Hematopoietic multipotent progenitor cell (in vitro differentiated cells): ENCODE results near the gene IFI35. TPM values are rescaled to one million over a fixed set of nuclear protein-coding genes. Genes with fewer than 3 reads are reported as not detected.

Experiments used
- DNase-seq, 3 donors: peaks; one replicate each; pipeline ENCODE4 v3.0.0-alpha.2; 2011 to 2015; ENCODE audit warnings: low read depth in 2 of 3, low spot score in 2 of 3
- total RNA-seq: library from RNA; depleted of rRNA; stranded (reverse); fragments of >200 nt; gene quantifications from one replicate; pipeline ENCODE4 v1.2.3, GENCODE V29; 2012

Gene IFI35
- total RNA-seq, 1 donor: 47.9 TPM

GRCh38 chr17:43020789-43021740 is 14.5 kb downstream of the IFI35 start:
- peak in 2 of 3 donors; percentile 74 to 77 for DNase-seq

- DNase-seq: peak; percentile 40 to 65 (median 52)
Observed at GRCh38 chr17:43021741-43022512, 15.3 kb downstream of the IFI35 start, which contains the start of gene VAT1. Gene VAT1, minus strand, starts transcription at chr17:43022385. Its CDS starts 63 bp downstream, at chr17:43022322.

GRCh38 chr17:43024407-43025289 is 18.1 kb downstream of the IFI35 start, which contains the start of gene RND2:
Gene RND2, plus strand, starts transcription at chr17:43025231. Its CDS starts 117 bp downstream, at chr17:43025348.
- peak; percentile 55 to 97 (median 92) for DNase-seq

DNA sequence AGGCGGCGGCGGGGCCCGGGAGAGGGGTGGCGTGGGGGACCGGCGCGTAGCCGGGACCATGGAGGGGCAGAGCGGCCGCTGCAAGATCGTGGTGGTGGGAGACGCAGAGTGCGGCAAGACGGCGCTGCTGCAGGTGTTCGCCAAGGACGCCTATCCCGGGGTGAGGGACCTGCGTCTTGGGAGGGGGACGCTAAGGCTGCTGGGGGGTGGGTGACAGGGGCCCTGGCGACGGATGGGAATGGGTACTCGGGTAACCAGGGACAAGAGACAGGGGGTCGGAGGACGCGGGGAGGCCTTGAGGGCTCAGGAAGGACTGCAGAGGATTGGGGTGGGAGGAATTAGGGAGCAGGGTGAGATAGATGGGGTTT is 18.7 kb downstream of the IFI35 start:
- peak in 1 of 3 donors; percentile 23 for DNase-seq

DNA sequence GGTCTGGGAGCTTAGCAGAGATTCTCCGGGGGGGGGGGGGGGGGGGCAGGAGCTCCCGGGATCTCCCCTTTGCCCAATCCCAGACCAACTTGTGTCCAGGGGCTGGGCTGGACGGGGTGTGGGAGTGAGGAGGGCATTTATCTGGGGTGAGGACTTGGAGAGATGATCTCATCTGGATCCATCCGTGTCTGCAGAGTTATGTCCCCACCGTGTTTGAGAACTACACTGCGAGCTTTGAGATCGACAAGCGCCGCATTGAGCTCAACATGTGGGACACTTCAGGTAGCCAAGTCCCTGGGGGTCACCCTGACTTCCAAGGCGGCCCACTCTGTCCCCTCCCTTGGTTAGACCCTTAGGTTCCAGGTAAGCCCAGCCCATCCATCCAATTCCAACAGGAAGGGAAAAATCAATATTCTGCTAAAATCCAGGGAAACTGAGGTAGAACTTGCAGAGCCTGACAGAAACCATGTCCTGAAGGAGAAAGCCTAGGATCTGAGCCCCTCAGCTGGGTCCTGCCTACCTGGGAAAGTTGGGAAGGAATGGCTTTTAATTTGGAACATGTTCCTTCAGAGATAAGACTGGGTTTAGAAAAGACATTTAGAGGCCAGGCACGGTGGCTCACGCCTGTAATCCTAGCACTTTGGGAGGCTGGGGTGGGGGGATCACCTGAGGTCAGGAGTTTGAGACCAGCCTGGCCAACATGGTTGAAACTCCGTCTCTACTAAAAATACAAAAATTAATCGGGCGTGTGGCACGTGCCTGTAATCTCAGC is 19.4 kb downstream of the IFI35 start:
- no peak for DNase-seq

DNA sequence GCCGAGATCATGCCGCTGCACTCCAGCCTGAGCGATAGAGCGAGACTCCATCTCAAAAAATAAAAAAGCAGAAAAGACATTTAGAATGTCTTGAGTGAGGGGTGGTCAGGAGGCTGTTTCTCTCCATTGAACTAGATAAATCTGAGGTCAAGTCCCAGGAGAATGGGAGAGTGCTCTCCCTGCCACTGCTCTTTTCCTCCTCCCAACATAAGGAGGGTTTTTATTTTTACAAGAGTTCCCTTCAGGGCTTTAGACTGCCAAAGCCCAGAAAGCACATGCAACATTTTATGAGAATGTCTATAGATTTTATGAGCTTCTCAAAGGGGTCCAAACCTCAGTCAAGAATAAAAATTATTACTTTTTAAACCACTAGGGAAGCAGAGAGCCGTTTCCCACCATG is 20.0 kb downstream of the IFI35 start:
- peak in 1 of 3 donors; percentile 26 for DNase-seq

DNA sequence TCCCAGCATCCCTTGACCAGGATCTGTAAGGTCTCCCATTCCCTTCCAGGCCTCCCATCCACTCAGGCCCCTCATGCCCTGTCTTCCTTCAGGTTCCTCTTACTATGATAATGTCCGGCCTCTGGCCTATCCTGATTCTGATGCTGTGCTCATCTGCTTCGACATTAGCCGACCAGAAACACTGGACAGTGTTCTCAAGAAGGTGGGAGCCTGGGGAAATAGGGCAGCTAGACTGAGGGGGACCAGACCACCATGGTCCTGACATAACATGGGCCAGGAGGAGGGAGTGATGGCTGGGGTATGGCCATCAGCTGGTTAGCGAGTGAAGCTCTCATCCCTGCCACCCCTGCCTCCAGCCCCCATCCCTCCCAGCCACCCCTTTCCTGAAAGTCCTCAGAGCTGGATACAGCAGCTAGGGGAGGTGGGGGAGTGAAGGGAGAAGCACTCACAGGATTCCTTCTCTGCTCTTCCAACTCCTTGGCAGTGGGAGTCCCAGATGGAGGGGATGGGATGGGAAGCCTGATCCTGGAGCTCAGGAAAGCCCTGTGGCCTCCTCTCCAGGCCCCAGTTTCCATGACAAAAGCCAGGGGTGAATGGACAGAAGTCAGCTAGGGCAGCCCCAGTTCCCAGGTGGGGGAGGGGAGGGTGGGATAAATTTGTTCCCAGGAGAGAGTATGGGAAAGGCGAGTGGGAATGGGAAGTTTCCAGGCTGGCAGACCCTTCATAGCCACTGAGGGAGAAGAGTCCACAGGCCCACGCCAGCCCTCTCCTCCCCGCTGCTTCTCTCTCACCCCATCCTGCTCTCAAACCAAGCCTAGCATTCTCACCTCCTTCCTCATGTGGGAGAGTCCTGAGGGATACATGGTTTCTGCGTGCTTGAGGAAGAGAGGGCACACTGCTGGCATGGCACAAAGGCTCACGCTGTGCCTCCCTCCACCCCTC is 20.8 kb downstream of the IFI35 start:
- no peak for DNase-seq

GRCh38 chr17:43028221-43028861 is 21.8 kb downstream of the IFI35 start:
- no peak for DNase-seq

DNA sequence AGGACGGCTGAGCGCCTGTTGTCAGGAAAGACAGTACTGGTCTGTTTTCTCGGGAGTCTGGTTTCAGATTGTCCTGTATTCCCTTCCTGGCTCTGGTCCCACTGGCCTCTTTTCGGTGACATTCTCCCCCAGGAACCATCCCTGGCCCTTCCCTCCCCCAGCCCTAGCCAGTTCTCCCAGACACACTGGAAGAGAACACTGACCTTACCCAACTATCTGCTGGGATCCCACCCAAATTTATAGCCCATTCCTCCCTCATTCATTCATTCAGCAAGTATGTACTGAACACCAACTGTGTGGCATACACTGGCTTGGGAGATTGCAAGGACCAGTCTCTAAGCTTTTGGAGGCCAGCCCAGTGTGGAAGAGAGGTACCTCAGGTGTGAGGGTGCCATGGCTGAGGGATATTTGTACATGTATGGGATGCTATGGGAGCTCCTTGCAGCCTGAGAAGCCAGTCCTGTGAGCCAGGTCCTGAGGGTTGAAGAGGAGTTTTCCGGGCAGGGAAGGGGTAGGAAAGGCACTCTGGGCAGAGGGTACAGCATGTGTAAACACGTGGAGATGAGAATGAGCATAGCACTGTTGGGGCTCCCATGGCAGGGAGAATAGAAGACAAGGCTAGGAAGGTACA is 23.7 kb downstream of the IFI35 start:
- DNase-seq: no peak

DNA sequence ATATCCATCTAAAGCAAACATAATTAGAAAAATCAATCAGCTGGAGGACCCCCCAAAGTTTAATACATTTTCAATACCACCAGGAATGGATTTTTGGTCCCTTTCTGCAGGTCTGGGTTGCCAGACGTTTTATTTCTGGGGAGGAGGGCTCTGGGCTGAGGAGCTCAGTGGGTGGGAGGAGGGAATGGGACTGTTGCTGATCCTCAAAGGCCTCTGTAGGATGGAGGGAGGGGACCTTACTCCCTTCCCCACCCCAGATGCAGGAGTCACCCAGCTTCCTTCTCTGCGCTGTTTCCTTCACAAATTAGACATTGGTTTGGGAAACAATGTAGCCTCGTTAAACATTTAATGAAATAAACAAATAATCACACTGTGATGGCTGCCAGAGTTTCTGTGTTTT is 25.1 kb downstream of the IFI35 start:
- DNase-seq: no peak

GRCh38 chr17:43033948-43034881 is 27.6 kb downstream of the IFI35 start:
- DNase-seq: no peak

- no peak for DNase-seq
Observed at GRCh38 chr17:43034894-43035293, 28.3 kb downstream of the IFI35 start.

DNA sequence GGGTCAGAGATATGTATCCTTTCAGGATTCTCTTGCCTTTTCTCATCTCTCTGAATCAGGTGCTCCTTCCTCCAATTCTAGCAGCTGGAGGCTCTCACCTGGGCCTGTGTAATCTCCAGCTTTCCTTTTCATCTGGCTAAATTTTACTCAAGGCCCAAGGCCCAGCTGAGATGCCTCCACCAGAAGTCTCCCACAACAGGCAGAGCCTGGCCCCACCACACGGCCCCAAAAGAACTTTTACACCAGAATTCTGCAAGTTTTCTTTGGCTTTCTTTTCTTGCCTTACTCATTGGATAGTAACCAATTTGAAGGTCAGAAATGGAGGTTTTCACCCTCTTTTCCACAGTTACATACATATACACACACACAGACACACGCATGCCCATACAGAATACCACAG is 33.1 kb downstream of the IFI35 start:
- DNase-seq: no peak

DNA sequence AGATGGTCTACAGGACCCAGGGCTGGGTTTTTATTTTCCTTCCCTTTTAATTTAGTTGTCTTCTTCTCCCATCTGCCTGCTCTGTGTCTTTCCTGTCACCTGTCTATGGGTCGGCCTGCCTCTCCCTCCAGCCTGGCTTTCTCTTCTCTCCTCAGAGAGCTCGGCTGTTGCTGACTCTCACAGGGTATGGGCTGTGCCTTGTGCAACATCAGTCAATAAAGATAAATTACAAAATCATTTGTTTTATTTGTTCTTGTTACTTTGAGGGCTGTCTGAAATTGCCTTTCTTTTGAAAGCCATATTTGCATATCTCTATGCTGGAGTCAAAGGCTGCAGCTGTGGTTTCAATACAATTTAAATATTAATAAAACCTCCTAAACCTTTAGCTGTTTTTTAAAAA is 34.1 kb downstream of the IFI35 start:
- DNase-seq: no peak

- no peak for DNase-seq
Observed at GRCh38 chr17:43042025-43042628, 35.5 kb downstream of the IFI35 start.

DNA sequence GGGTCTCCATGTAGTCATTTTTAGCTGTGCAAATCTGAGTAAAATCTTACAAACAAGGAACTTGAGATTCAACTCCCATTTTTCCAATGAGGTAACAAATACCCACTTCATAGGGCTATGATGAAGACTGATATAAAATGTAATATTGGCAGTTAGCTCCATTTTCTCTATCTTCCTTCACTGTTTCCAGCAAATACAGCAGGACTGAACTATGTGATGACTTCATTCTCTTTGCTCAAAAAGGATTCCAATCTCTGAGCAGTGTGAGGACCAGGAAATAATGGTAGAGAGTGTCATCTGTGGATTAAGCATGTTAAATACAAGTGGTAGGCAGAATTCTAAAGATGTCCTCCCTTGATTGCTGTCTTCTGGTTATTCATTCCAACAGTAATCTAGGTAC is 36.7 kb downstream of the IFI35 start:
- DNase-seq: no peak
